ENCODE data around the gene GNA14. TPM values are rescaled to one million over a fixed set of nuclear protein-coding genes. Genes with fewer than 3 reads are reported as not detected.

GNA14 gene
- total RNA-seq, 2 donors from 2014 or later, result 1.6 to 5.3 TPM

DNA sequence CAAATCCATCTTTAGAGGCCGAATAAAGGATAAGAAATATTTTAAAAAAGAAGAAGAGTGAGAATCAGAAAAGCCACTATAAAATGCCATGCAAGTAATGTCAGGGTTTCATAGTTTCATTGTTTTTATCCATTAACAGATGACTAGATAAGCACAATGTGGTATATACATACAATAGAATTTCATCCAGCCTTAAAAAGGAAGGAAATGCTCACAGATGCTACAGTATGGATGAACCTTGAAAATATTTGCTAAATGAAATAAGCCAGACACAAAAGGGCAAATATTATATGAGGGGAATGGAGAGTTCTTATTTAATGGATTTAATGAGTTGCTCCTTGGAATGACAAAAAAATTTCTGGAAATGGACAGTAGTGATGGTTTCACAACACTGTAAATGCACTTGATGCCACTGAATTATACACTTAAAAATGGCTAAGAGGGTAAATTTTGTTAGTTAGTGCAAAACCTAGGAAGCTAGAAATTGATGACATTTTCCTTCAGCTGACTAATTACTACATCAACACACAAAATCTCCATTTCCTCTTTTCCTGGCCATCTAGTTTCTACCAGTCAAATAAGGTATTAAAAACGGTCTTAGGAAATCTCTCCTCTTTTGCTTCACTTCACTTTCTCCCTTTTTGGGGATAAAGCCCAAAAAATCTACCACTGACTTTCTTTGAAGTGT is 86.6 kb downstream of the GNA14 start:
- Histone ChIP-seq H3K4me1 (no peaks in the 10 kb centered on the region), H3K27ac (no peak overlapping the region), H3K36me3 (replicated peaks in 1 of 2; ENCODE audit: insufficient read depth in 1 of 2, low read depth in 2 of 2) (no peaks in the 10 kb centered on the region), H3K27me3 (no peaks in the 10 kb centered on the region), H3K9me3 (no peaks in the 10 kb centered on the region), H3K4me3 (no peak overlapping the region)
- ATAC-seq (no peak), DNase-seq (no peak)
- intact Hi-C loops (cut with DNase I), result no loop called here
- WGBS, 2 donors, result 51 to 55% methylated on average over 2 of the region's 2 CpGs
- TF ChIP-seq, protein P1, sequence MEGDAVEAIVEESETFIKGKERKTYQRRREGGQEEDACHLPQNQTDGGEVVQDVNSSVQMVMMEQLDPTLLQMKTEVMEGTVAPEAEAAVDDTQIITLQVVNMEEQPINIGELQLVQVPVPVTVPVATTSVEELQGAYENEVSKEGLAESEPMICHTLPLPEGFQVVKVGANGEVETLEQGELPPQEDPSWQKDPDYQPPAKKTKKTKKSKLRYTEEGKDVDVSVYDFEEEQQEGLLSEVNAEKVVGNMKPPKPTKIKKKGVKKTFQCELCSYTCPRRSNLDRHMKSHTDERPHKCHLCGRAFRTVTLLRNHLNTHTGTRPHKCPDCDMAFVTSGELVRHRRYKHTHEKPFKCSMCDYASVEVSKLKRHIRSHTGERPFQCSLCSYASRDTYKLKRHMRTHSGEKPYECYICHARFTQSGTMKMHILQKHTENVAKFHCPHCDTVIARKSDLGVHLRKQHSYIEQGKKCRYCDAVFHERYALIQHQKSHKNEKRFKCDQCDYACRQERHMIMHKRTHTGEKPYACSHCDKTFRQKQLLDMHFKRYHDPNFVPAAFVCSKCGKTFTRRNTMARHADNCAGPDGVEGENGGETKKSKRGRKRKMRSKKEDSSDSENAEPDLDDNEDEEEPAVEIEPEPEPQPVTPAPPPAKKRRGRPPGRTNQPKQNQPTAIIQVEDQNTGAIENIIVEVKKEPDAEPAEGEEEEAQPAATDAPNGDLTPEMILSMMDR (IDR thresholded peaks at IDR 0.05), result no peak
- no peak for TF ChIP-seq POLR2A (IDR thresholded peaks at IDR 0.05)

DNA sequence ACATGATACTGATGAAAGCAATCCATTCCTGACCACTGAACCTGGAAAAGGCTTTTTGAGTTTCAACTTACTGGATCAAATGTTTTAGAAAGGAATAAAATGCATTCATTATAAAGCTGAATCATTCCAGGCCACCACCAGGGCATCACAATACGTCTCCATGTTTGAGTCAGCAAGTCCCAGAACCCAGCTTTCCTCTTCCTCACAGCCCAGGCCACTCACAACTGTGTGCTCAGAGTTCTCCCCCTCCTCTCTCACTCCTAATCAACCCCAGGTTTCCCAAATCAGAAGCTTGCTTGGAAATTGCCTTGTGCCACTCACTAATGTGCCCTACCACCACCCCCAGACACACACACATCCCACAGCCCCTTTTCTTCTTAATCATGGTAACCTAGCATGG is 91.7 kb downstream of the GNA14 start:
- 59 to 68% methylated on average over 1 of the region's 1 CpG for WGBS, 2 donors
- Histone ChIP-seq H3K4me3 (no peak overlapping the region), H3K9me3 (no peaks in the 10 kb centered on the region), H3K36me3 (replicated peaks in 1 of 2; ENCODE audit: insufficient read depth in 1 of 2, low read depth in 2 of 2) (no peaks in the 10 kb centered on the region), H3K27me3 (no peaks in the 10 kb centered on the region), H3K27ac (no peak overlapping the region), H3K4me1 (no peaks in the 10 kb centered on the region)
- DNase-seq (no peak), ATAC-seq (no peak)
- TF ChIP-seq, protein P1 (IDR thresholded peaks at IDR 0.05), result no peak
- no peak for TF ChIP-seq POLR2A (IDR thresholded peaks at IDR 0.05)
- intact Hi-C loops (cut with DNase I), result no loop called here

DNA sequence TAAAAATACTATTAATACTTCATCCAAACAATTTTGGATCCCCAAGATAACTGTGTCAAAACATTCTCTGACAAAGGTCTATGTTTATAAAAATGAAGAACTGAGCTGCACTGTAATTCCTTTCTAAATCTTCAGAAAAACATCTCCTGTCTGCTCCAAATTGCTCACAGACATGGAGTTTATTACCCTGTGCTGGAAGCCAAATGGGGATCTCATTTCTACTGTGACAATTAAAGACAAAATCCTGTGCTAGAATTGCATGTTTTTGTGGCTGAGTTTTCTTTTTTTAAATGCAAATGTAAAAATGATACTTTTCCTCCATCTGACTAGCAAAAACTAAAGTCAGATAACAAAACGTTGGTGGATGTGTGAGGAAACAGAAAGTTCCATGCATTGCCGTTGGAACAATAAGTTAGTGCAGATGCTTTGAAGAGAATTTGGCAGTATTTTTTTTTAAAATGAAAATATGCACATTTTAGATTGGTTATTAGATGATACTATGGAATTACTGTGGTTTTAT is 93.5 kb downstream of the GNA14 start:
- ATAC-seq, result no peak
- no peak for TF ChIP-seq POLR2A (IDR thresholded peaks at IDR 0.05)
- TF ChIP-seq, protein P1 (IDR thresholded peaks at IDR 0.05), result no peak
- H3K27ac ChIP-seq, result no peak overlapping the region
- H3K4me1 ChIP-seq, result no peaks in the 10 kb centered on the region
- WGBS, 2 donors, result 39 to 45% methylated on average over 2 of the region's 2 CpGs
- no peaks in the 10 kb centered on the region for H3K36me3 ChIP-seq (replicated peaks in 1 of 2; ENCODE audit: insufficient read depth in 1 of 2, low read depth in 2 of 2)
- H3K9me3 ChIP-seq, result no peaks in the 10 kb centered on the region
- no peak overlapping the region for H3K4me3 ChIP-seq
- DNase-seq, result no peak
- intact Hi-C loops (cut with DNase I), result no loop called here
- no peaks in the 10 kb centered on the region for H3K27me3 ChIP-seq

DNA sequence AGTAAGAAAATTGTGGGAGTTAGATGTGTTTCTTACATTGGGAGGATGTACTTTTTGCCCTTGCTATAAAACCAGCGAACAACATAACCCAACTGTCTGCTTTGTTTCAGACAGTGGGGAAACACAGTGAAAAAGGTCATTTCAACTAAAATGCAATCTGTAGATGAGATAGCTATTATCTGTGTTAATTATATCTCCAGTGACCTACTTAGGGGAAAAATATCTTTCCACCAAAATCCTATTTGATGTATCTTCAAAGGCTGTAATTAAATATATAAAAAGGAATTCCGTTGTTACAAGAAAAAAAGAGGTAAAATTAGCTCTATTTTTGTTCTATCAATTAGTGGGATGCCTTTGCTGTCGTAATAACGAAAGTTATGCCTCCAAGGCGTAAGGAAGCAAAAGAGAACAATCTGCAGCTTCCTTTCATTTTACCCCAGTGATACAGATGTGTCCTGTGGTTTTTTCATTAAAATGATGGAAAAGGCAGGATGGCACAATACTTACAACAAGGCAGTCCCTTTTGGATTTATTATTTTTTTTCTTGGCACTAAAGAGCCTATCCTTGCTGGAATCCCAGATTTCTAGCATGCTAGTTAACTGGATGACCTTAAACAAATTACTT is 100.9 kb downstream of the GNA14 start:
- intact Hi-C loops (cut with DNase I), result no loop called here
- Histone ChIP-seq H3K9me3 (no peaks in the 10 kb centered on the region), H3K27me3 (no peaks in the 10 kb centered on the region), H3K4me3 (no peak overlapping the region), H3K36me3 (replicated peaks in 1 of 2; ENCODE audit: insufficient read depth in 1 of 2, low read depth in 2 of 2) (no peaks in the 10 kb centered on the region), H3K27ac (no peak overlapping the region), H3K4me1 (no peaks in the 10 kb centered on the region)
- WGBS, 2 donors, result 75 to 80% methylated on average over 5 of the region's 5 CpGs
- TF ChIP-seq POLR2A (IDR thresholded peaks at IDR 0.05), result no peak
- TF ChIP-seq, protein P1 (IDR thresholded peaks at IDR 0.05), result no peak
- no peak for DNase-seq
- no peak for ATAC-seq
